Stimulated activated memory B cell treated with anti-CD40 and anti-IgM and Interleukin-4, amounts not matched to agents 10 μg/mL and 1 μg/mL and 100 μg/mL, for 72 hours (primary cell): ENCODE data around the gene PVALEF.

Experiments
- ATAC-seq: fragments of 150-1000 bp; cut with Tn5 transposase; 2 replicates; pipeline ENCODE4 v1.10.0; 2021
- H3K27ac Mint-ChIP-seq: one replicate; pipeline ENCODE4 v1.8.0; 2022; ENCODE audit warnings: mild to moderate bottlenecking, mixed read lengths
- H3K27me3 Mint-ChIP-seq: one replicate; pipeline ENCODE4 v1.8.0; 2022; ENCODE audit warnings: mixed read lengths
- H3K36me3 Mint-ChIP-seq: one replicate; pipeline ENCODE4 v1.8.0; 2022; ENCODE audit warnings: mixed read lengths
- H3K4me1 Mint-ChIP-seq: one replicate; pipeline ENCODE4 v1.8.0; 2022; ENCODE audit warnings: mixed read lengths
- H3K4me3 Mint-ChIP-seq: one replicate; pipeline ENCODE4 v1.8.0; 2022; ENCODE audit warnings: mild to moderate bottlenecking, moderate library complexity, mixed read lengths
- H3K9me3 Mint-ChIP-seq: one replicate; pipeline ENCODE4 v1.8.0; 2022; ENCODE audit warnings: mixed read lengths

PVALEF gene

DNA sequence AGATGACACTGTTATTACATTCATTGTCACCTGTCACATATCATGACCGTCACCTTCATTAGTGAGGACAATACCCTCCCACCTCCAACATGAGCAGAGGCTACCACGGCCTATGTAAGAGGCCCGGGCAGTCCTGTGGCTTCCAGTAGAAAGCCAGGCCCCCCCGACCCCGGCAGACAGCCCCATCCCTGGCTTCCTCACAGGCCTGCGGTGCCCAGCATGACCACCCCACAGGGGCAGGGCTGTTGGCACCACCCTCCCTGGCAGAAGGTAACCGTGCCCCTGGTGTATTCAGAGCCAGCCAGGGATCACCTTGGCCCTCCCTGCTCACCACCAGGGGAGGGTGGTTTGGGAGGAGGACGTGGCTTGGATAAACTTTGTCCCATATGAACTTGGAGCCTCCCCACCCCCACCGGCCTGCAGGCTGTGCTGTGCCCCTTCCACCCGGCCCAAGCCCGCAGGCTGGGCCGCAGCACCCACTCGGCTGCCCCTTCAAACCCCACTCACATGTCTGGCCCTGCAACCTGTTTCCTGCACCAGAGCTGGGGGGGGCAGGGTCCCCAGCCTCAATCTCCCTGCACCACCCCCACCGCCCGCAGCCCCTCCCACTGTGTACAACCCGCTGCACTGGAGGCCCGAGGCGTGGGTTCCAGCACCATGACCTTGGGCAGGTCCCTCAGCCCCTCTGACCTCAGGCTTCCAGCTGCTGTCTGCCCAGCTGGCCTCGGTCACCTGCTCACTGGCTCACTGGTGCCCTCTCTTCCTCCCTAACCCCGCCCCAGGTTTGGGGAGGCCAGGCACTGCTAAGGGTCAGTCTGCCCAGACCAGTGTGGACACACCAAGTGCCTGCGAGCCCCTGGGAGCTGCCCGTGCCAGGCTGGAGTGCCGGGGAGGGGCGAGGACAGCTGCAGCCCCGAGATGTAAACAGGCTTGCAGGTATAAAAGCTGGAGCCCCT is 13.1 kb downstream of the PVALEF start:
- Mint-ChIP-seq H3K9me3 (peaks cover 6% of the 10 kb centered on the region), H3K4me3 (no peak overlapping the region), H3K36me3 (peaks cover 4% of the 10 kb centered on the region), H3K27me3 (peaks cover 10% of the 10 kb centered on the region), H3K27ac (no peak overlapping the region), H3K4me1 (no peaks in the 10 kb centered on the region)
- peak; percentile 37 for ATAC-seq

GRCh38 chr17:81179220-81179619 is 13.9 kb downstream of the PVALEF start:
- no peaks in the 10 kb centered on the region for H3K4me1 Mint-ChIP-seq
- H3K27ac Mint-ChIP-seq: no peak overlapping the region
- H3K9me3 Mint-ChIP-seq: peaks cover 6% of the 10 kb centered on the region
- peaks cover 4% of the 10 kb centered on the region for H3K36me3 Mint-ChIP-seq
- peaks cover 18% of the 10 kb centered on the region for H3K27me3 Mint-ChIP-seq
- no peak for ATAC-seq
- no peak overlapping the region for H3K4me3 Mint-ChIP-seq

- H3K27ac Mint-ChIP-seq: no peak overlapping the region
- peaks cover 6% of the 10 kb centered on the region for H3K9me3 Mint-ChIP-seq
- H3K36me3 Mint-ChIP-seq: peaks cover 4% of the 10 kb centered on the region
- H3K4me1 Mint-ChIP-seq: no peaks in the 10 kb centered on the region
- no peak for ATAC-seq
- no peak overlapping the region for H3K4me3 Mint-ChIP-seq
- peaks cover 22% of the 10 kb centered on the region for H3K27me3 Mint-ChIP-seq
These were observed 14.6 kb downstream of the PVALEF start for GRCh38 chr17:81179861-81180260.

DNA sequence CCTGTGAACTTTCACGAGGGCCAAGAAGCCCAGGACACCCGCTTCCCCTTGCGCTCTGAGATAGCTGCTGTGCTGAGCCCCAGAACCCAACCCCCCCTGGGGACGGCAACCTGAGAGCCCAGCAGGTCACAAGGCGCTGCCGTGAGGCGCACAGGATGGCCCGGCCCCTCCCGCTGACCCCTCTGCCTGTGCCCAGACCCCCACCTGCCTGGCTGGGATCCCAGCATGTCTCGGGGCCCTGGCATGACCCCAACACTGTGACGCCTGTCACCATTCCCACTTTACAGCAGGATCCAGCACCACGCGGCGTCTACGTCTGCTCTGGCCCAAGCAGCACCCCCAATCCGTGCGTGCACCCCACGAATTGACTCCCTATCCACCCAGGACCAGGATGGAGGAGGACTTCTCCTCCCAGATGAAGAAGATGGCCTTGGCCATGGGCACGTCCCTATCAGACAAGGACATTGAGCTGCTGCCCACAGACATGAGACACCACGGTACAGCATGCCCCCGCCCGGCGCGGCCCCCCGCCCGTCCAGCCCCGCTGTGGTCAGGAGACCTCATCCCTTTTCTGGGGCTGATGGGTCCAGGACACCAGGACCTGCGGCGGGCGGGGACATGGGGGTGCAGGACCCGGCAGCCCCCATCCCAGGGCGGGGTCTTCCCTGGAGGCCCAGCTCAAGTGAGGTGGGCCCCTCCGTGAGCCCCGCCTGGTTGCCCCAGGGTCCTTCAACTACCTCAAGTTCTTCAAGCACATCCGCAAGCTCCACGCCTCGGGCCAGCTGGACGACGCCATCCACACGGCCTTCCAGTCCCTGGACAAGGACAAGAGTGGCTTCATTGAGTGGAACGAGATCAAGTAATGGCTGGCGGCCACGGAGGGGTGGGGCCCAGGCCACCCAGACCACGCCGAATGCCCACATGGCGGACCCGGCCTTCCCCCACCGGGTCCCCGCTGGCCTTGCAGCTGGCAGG is 15.8 kb downstream of the PVALEF start:
- ATAC-seq: no peak
- Mint-ChIP-seq H3K36me3 (no peaks in the 10 kb centered on the region), H3K27me3 (peaks cover 22% of the 10 kb centered on the region), H3K27ac (no peak overlapping the region), H3K4me1 (no peaks in the 10 kb centered on the region), H3K4me3 (no peak overlapping the region), H3K9me3 (no peaks in the 10 kb centered on the region)

DNA sequence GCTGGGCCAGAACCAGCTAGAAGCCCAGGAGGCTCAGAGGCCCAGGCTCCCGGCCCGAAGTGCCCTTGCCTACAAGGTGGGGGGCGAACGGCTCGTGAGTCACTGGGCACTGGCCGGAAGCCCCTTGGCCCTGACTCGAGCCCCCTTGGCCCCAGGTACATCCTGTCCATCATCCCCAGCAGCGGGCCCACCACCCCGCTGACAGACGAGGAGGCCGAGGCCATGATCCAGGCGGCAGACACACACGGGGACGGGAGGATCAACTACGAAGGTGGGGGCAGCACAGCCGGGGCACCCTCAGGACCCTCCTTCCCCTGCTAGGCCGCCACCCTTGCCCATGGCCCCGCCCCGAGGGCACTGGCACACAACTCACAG is 16.5 kb downstream of the PVALEF start:
- H3K27me3 Mint-ChIP-seq: peaks cover 22% of the 10 kb centered on the region
- no peaks in the 10 kb centered on the region for H3K36me3 Mint-ChIP-seq
- H3K4me1 Mint-ChIP-seq: no peaks in the 10 kb centered on the region
- no peak overlapping the region for H3K4me3 Mint-ChIP-seq
- H3K9me3 Mint-ChIP-seq: no peaks in the 10 kb centered on the region
- H3K27ac Mint-ChIP-seq: no peak overlapping the region
- ATAC-seq: no peak

- no peak for ATAC-seq
- Mint-ChIP-seq H3K9me3 (no peaks in the 10 kb centered on the region), H3K36me3 (no peaks in the 10 kb centered on the region), H3K27me3 (peaks cover 22% of the 10 kb centered on the region), H3K4me1 (no peaks in the 10 kb centered on the region), H3K27ac (no peak overlapping the region), H3K4me3 (no peak overlapping the region)
These were observed 17.3 kb downstream of the PVALEF start for GRCh38 chr17:81182596-81182995.

- Mint-ChIP-seq H3K9me3 (no peaks in the 10 kb centered on the region), H3K4me1 (no peaks in the 10 kb centered on the region), H3K27ac (no peak overlapping the region), H3K27me3 (peaks cover 22% of the 10 kb centered on the region), H3K36me3 (no peaks in the 10 kb centered on the region), H3K4me3 (no peak overlapping the region)
- no peak for ATAC-seq
These were observed 18.0 kb downstream of the PVALEF start for GRCh38 chr17:81183316-81183715.

DNA sequence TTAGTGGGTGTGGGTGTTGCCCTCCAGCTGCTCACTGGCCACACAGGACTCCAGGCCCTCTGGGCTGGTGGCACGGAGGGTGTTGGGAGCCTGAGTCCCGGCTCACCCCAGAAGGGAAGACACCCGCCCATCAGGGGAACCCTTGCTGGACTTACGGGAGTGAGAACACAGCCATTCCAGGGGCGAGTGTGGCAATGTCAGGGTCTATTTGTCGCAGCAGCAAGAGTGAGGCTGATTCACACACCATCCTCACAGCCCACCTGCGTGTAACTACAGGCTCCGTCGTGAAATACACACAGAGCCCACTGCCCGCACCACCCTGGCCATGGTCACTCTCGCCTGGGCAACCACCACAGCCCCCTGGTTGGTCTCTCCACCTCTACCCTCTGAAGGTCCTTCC is 18.5 kb downstream of the PVALEF start:
- ATAC-seq: no peak
- H3K27ac Mint-ChIP-seq: no peak overlapping the region
- H3K27me3 Mint-ChIP-seq: peaks cover 22% of the 10 kb centered on the region
- no peak overlapping the region for H3K4me3 Mint-ChIP-seq
- no peaks in the 10 kb centered on the region for H3K9me3 Mint-ChIP-seq
- peaks cover 1% of the 10 kb centered on the region for H3K36me3 Mint-ChIP-seq
- no peaks in the 10 kb centered on the region for H3K4me1 Mint-ChIP-seq

DNA sequence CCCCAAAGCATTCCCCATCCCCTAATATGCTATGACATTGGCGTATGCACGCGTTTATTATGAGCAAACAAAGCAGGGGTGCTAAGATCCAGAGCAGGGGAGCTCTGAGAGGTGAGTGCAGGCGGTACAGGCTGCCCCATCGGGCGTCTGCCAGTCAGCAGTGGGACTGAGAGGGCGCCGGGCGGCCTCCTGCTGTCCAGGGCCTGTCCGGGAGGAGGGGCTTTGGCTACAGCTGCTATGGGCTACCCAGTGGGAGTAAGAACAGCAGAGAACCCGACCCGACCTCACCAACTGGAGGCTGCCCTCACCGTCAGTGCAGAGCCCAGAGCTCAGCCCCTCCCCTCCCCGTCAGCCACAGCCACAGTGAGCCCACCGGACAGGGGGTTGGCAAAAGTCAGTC is 19.2 kb downstream of the PVALEF start:
- Mint-ChIP-seq H3K27me3 (peaks cover 22% of the 10 kb centered on the region), H3K27ac (no peak overlapping the region), H3K4me1 (no peaks in the 10 kb centered on the region), H3K36me3 (peaks cover 6% of the 10 kb centered on the region), H3K9me3 (no peaks in the 10 kb centered on the region), H3K4me3 (no peak overlapping the region)
- ATAC-seq: no peak

DNA sequence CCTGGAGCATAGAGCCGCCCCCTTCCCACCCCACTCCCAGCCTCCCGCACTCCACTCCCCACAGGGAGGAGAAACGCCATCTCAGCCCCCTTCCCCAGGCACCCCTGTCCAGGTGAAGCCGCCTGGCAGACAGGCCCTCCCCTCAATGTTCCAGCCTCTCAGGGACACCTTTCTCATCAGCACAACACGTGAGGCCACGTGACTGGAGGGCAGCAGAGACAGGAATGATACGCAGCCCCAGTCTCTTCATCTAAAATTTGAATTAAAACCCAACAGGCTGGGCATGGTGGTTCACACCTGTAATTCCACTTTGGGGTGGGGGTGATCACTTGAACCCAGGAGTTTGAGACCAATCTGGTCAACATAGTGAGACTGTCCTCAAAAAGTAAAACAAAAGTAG is 20.9 kb downstream of the PVALEF start:
- no peaks in the 10 kb centered on the region for H3K4me1 Mint-ChIP-seq
- H3K27ac Mint-ChIP-seq: no peak overlapping the region
- no peak overlapping the region for H3K4me3 Mint-ChIP-seq
- peaks cover 22% of the 10 kb centered on the region for H3K27me3 Mint-ChIP-seq
- no peaks in the 10 kb centered on the region for H3K9me3 Mint-ChIP-seq
- no peak for ATAC-seq
- H3K36me3 Mint-ChIP-seq: peaks cover 6% of the 10 kb centered on the region

- Mint-ChIP-seq H3K4me3 (no peak overlapping the region), H3K9me3 (no peaks in the 10 kb centered on the region), H3K36me3 (peaks cover 6% of the 10 kb centered on the region), H3K27ac (no peak overlapping the region), H3K27me3 (peaks cover 22% of the 10 kb centered on the region), H3K4me1 (no peaks in the 10 kb centered on the region)
- no peak for ATAC-seq
These were observed 21.8 kb downstream of the PVALEF start for GRCh38 chr17:81187120-81187519.

- no peak overlapping the region for H3K4me3 Mint-ChIP-seq
- no peaks in the 10 kb centered on the region for H3K9me3 Mint-ChIP-seq
- H3K36me3 Mint-ChIP-seq: peaks cover 6% of the 10 kb centered on the region
- no peaks in the 10 kb centered on the region for H3K4me1 Mint-ChIP-seq
- no peak overlapping the region for H3K27ac Mint-ChIP-seq
- peaks cover 18% of the 10 kb centered on the region for H3K27me3 Mint-ChIP-seq
- no peak for ATAC-seq
These were observed 22.5 kb downstream of the PVALEF start for GRCh38 chr17:81187586-81188490.

DNA sequence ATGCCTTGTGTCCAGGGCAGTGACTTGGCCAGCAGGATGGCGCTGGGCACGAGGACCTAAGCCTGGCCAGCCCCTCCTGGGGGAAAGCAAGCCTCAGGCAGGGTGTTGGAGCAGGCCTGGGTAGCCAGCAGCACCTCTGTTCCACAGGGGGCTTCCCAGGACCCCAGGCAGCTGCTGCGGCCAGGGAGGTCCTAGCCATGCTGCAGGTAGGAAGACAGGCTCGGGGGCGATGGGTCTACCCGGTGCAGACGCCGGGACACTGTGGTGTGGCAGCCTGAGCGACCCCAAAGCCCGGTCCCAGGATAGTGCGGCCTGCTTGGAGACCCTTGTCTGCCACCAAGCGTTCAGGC is 23.2 kb downstream of the PVALEF start:
- Mint-ChIP-seq H3K36me3 (peaks cover 6% of the 10 kb centered on the region), H3K4me3 (no peak overlapping the region), H3K27ac (no peak overlapping the region), H3K4me1 (no peaks in the 10 kb centered on the region), H3K9me3 (no peaks in the 10 kb centered on the region), H3K27me3 (peaks cover 11% of the 10 kb centered on the region)
- ATAC-seq: no peak

DNA sequence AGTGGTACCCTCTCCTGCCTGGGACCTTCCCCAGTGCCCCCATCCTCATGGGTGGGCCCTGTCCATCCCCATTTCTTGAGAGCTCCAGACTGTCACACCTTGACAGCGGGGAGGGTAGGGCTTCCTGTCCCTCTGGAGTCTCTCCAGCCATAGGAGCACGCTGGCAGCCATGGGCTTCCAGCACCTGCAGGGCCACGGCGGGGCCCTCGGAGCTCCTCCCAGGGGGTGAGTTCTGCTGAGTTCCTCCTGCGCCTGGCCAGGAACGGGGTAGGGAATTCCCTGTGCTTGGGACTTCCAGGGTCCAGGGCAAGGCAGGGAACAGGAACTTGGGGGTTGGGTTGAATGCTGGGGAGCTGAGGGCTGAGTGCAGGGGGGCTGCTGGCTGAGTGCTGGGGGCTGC is 23.7 kb downstream of the PVALEF start:
- H3K27me3 Mint-ChIP-seq: peaks cover 6% of the 10 kb centered on the region
- H3K4me1 Mint-ChIP-seq: no peaks in the 10 kb centered on the region
- peaks cover 9% of the 10 kb centered on the region for H3K36me3 Mint-ChIP-seq
- ATAC-seq: no peak
- H3K9me3 Mint-ChIP-seq: no peaks in the 10 kb centered on the region
- no peak overlapping the region for H3K27ac Mint-ChIP-seq
- no peak overlapping the region for H3K4me3 Mint-ChIP-seq
